NCI-H2081 treated with DMSO at 0.1 percent for 48 hours (cell line): Measurements from ENCODE around the gene SBK1.
"Not testable (repeated sequence)": the region's sequence is repeated elsewhere in the genome, so short reads cannot be mapped to it uniquely, and the experiment has no call there.

Experiments used
- DNase-seq: peaks from one replicate; lab custom pipeline; 2025; lab: John Stamatoyannopoulos, UW

The SBK1 gene

GRCh38 chr16:28308794-28309584, 16.7 kb downstream of the SBK1 start:
- no peak for DNase-seq

- DNase-seq, result no peak
Measured at GRCh38 chr16:28309811-28310311, 17.5 kb downstream of the SBK1 start.

- DNase-seq, result no peak
Measured at GRCh38 chr16:28310796-28311195, 18.5 kb downstream of the SBK1 start.

DNA sequence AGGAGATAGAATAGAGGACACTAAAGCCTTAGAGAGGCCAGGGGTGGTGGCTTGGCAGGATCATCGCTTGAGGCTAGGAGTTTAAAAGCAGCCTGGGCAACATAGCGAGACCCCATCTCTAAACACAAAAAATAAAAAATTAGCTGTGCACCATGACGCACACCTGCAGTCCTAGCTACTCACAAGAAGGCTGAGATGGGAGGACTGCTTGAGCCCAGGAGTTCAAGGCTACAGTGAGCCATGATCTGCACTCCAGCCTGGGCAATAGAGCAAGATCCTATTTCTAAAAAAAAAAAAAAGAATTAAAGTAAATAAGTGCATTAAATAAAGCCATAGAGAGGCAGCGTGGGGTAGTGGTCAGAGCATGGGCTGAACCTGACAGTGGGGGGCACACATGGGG, 19.1 kb downstream of the SBK1 start:
- no peak for DNase-seq

- DNase-seq, result no peak
Measured at GRCh38 chr16:28311913-28312312, 19.6 kb downstream of the SBK1 start.

- no peak for DNase-seq
Measured at GRCh38 chr16:28312327-28312726, 20.0 kb downstream of the SBK1 start.

- DNase-seq, result no peak
Measured at GRCh38 chr16:28313587-28313986, 21.3 kb downstream of the SBK1 start.

- DNase-seq, result no peak
Measured at GRCh38 chr16:28316054-28316453, 23.7 kb downstream of the SBK1 start.

DNA sequence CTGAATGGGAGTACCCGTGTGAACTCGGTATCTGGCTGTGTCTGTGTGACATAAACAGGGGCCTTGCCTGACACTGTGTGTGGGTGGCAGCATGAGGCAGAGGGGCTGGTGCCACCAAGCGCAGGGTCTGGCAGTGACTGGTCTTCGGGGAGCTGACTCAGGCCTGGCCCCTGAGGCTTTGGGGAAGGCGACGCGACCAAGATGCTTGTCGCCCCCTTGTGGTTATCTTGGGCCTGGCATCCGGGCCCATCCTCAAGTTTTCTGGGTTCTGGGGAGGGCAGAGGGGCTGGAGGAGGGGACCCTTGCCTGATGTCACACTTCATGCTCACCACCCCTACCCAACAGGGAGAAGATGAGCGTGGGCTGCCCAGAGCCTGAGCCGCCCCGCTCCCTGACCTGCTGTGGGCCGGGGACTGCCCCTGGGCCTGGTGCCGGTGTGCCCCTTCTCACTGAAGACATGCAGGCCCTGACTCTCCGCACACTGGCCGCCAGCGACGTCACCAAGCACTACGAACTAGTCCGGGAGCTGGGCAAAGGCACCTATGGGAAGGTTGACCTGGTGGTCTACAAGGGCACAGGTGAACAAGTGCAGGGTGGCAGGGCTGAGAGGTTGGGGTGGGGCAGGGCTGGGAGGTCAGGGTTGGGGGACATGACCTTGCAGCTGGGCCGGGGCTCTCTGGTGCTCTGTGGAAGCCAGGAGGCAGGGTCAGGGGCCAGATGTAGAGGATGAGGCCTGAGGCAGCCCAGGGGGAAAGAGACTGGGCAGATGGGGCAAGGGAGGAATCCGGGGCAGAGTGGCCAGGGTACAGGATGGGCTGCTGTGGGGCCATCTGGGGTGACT, 24.9 kb downstream of the SBK1 start:
- DNase-seq, result no peak

DNA sequence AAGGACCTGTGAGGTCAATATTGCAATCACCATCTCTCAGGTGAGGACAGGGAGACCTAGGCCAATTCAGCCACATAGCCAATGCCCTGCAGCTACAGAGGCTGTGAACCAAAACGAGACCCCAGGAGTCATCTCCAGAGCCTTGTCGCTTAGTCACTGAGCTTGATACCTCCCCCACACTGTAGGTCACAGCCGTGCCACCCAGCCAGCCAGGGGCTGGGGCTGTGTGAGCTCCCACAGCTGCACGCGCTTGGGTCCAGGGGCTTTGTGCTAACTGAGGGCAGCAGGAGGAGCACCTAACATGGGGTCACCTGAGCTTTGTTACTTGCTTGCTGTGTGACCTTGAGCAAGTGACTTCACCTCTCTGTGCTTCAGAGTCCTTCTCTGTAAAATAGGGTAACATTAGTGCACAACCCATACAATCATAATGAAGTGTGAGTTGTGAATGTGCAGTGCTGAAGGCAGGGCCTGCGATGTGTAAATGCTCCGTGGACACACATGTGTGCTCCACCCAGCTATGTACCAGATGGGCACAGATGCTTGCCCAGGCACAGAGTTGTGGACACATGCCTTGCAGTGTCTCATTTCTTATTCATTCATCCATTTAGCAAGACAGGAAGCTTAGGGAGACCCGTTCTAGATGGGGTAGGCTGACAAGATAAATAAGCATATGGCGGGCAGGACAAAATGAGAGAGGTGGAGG, 25.9 kb downstream of the SBK1 start:
- DNase-seq, result no peak

- DNase-seq, result no peak
Measured at GRCh38 chr16:28319476-28320022, 27.2 kb downstream of the SBK1 start.

GRCh38 chr16:28320023-28320561, 27.8 kb downstream of the SBK1 start:
- no peak for DNase-seq

GRCh38 chr16:28320741-28321140, 28.4 kb downstream of the SBK1 start:
- no peak for DNase-seq

- no peak for DNase-seq
Measured at GRCh38 chr16:28321700-28322411, 29.5 kb downstream of the SBK1 start.

- no peak for DNase-seq
Measured at GRCh38 chr16:28324235-28324886, 32.0 kb downstream of the SBK1 start.

DNA sequence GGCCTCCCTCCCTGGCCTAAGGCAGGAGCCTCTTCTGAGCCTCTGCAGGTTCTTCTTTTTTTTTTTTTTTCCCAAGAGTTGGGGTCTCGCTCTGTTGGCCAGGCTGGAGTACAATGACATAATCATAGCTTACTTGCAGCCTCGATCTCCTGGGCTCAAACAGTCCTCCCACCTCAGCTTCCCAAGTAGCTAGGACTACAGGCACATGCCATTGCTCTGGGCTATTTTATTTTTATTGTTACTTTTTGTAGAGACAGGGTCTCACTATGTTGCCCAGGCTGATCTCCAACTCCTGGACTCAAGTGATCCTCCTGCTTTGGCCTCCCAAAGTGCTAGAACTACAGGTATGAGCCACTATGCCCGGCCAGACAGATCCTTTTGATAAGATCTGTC, 32.6 kb downstream of the SBK1 start:
- DNase-seq, result no peak

DNA sequence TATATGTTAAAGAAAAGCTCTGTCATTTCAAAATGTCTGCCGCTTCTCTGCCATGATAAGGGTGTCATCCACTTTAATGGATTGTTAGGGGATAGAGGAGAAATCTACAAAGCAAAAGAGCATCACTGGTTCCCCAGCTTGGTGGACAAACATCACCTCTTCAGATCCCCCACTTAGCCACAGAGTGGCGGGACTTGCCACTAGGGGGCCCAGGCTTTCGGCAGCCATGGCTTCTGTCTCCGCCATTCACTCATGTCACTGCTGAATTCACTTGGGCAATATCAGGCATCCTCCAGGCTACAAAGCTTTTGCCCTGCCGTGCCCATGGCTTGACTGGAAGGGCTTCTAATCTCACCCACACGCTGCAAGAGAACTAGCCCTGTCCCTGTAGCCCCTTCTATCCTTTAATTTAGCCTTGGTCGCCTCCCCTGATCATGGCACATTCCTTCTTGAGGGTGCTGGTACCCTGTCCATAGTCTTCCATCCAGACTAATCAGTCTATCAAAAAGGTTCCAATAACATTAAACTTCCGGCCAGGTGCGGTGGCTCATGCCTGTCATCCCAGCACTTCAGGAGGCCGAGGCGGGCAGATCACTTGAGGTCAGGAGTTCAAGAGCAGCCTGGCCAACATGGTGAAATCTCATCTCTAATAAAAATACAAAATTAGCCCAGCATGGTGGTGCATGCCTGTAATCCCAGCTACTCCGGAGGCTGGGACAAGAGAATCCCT, 34.7 kb downstream of the SBK1 start:
- no peak for DNase-seq

DNA sequence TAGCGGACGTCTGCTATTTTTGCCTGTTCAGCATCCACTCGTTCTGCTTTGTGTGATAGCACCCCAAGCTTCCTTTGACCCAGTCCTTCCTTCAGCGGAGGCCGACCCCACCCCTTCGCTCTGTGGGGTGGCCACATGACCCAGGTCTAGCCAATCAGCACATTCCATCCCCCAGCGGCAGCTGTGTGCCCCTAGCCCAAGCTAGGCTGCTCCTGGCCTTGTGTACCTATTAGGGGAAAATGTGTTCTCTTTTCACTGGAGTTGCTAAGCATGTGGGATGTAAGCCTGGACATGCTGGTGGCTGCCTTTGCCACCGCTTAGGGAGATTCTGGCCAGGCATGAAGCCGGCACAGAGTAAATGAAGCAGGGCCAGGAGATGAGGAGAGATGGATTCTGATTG, 37.9 kb downstream of the SBK1 start:
- DNase-seq, result not testable (repeated sequence)

GRCh38 chr16:28330981-28331380, 38.7 kb downstream of the SBK1 start:
- DNase-seq, result not testable (repeated sequence)

DNA sequence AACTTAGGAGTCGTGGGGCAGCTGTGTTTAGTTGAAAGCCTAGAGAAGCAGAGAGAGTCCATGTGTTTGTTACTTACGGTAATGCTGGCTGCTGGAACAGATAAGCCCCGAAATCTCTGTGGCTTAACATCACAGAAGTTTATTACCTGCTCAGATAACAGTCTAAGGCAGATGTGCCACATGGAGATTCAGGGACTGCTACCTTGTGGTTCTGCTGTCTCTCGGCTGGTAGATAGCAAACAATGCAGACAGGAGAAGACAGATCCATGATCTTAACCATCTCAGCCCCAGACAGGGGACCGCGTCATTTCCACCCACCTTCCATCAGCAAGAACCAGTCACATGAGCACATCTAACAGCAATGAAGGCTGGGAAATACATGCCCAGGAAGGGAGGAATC, 40.3 kb downstream of the SBK1 start:
- not testable (repeated sequence) for DNase-seq
